IPS-NIHi11 (cell line): Measurements from ENCODE around the gene CCM2.
"Not testable (repeated sequence)": the region's sequence is repeated elsewhere in the genome, so short reads cannot be mapped to it uniquely, and the experiment has no call there.

Source experiments
- DNase-seq: peaks from one replicate; pipeline ENCODE4 v3.0.0; 2012; ENCODE audit warnings: mixed read lengths, low spot score

The CCM2 gene

GRCh38 chr7:45001138-45001694 lies 1.2 kb downstream of the CCM2 start:
- no peak for DNase-seq

DNA sequence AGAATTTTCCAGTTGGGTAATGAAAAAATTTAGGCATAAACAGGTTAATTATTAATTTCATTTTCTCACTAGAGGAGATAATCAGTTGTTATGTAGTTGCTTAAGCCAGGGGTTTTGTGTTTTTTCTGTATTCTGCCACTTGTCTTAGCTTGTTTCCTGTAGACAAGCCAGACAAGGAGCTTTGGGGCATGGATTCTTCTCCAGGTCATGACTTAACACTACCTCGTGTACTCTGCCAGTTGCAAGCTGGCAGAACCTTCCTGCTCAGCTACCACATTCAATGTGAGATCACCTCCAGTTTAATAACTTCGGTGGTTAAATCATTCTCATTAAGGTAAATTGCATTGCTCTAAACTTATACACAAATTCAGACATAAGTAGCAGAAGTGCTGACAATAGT lies 1.8 kb downstream of the CCM2 start:
- DNase-seq = no peak

- DNase-seq = no peak
These were observed 3.8 kb downstream of the CCM2 start for GRCh38 chr7:45003789-45004188.

GRCh38 chr7:45007106-45007505 lies 7.1 kb downstream of the CCM2 start:
- no peak for DNase-seq

DNA sequence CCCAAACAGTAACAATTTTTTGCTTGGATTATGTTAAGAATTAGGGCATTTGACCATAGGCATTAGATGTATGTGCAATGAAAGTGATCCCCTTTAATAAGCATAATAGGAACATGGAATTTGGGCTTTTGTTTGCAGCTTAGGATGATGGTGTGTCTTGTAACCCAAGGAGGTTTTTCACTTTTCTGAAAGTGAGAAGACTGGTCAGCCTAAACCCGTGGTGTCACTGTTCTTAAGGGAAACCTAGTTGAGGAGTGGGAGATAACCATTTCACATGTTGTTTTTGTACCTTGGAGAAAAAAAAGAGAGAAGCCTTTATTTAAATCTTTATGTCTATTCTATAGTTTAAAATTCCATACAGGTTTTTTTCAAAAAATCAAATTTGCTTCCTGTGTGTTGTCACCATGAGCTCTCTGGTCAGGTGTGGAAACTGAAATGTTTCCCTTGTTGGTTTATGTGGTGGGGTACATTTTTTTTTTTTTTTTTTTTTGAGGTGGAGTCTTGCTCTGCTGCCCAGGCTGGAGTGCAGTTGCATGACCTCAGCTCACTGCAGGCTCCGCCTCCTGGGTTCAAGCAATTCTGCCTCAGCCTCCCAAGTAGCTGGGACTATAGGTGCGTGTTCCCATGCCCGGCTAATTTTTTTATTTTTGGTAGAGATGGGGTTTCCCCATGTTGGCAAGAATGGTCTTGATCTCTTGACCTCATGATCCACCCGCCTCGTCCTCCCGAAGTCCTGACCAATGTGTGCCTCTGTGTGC lies 7.7 kb downstream of the CCM2 start:
- DNase-seq = no peak

DNA sequence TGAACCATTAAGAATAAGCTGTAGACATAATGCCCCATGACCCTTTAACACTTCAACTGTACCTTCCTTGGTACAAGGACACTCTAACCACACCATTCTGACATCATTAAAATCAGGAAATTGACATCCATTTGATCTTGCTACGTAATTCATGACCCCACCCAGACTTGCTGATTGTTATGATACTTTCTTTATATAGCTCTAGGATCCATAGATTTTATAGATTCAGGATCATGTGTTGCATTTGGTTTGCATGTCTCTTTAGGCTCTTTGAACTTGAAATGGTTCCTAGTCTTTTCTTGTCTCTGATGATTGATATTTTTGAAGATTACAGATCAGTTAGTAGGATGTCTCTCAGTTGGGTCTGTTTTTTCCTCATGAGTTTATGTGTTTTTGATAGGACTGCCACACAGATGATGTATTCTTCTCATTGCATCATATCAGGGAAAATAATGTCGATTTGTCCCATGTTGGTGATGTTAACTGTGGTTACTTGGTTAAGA lies 13.5 kb downstream of the CCM2 start:
- no peak for DNase-seq

DNA sequence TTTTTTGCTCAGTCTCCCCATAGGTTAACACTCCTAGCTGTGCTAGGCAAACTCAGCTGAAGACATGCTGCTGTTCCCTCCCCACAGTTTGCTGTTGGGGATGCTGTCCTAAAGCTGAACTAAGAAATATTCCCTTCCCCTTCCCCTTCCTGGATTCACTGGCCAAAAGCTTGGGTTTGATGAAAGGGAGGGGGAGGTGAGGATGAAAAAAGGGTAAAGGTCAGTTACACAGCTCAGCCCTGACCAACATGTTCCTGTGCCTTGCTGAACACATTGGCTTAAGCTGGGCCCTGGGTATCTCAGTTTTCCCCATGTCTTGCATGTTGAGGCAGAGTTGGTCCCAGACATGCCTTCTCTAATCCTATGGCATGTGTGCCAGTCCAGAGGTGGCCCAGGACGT lies 15.3 kb downstream of the CCM2 start:
- no peak for DNase-seq

DNA sequence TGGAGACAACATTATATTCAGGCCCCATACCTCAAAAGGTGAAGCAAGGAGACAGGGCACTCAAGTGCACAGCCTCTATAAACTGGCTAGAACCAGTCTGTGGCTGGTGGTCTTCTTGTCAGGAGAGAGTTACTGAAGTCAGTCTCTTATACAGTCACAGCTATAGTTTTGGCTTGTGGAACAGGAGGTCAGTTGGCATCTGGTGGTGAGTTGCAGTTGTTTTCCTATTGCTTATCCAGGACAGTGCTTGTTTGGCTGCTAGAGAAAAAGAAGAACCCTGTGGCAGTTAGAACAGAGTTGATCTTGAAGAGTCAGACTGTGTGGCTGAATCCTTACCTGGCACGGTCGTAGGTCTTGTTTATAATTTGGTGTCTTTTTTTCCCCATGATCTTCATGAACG lies 17.3 kb downstream of the CCM2 start:
- no peak for DNase-seq

GRCh38 chr7:45020915-45021314 lies 20.9 kb downstream of the CCM2 start:
- no peak for DNase-seq

DNA sequence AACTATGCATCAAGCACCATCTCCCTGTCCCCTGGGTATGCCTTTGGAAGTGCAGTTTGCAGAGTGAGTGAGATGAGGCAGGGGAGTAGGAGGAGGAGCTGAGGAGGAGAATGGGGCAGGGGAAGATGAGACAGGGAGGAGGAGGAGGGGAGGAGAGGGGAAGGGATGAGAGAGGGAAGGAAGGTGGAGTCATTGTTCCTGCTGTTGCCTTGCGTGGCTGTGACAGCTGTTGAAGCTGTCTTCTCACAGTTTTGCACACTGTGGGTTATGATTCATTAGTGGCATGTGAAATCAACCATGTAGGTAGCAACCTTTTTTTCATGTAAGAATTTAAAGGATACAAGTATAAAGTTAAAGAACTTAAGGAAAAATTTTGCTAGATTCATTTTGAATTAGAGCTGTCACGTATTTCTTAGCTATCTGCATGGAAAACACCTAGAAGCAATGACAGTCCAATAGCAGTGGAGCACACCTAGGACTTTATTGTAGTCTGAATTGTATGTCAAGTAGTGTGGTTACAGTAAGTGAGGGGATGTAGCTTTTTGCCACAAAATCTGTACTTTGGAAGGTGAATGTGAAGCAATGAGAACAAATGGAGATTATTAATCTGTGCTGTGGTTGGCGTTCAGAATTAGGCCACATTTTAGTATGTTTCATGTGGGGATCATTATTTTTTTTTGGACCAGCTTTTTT lies 21.7 kb downstream of the CCM2 start:
- no peak for DNase-seq

DNA sequence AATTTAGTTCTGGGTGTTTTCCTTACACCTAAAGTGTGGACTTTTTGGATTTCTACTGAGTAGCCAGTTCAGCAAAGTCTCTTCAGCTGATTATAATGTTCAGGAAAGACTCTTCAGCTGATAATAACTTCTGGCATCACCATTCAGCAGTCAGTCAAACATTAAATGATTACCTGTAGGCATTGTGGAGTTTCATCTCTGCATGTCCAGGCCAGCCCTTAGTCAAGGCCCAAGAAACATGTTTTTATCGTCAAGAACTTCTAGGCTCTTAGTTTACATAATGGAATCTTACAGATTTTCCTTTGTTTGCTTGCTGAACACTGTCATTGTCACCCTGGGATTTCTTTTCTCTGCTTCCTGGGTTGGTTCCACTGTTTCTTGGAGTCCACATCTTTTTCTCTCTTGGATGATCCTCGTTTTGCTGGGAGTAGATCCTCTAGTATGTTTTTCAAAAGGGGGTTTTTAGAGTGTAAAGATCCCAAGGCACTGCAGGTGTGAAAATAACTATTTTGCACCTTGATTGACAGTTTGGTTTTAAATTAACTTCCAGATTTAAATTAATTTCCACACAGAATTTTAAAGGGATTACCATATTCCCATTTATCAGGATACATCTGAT lies 24.2 kb downstream of the CCM2 start:
- no peak for DNase-seq

- DNase-seq = not testable (repeated sequence)
These were observed 25.5 kb downstream of the CCM2 start for GRCh38 chr7:45025473-45025872.

- DNase-seq = no peak
These were observed 26.0 kb downstream of the CCM2 start for GRCh38 chr7:45026013-45026412.

DNA sequence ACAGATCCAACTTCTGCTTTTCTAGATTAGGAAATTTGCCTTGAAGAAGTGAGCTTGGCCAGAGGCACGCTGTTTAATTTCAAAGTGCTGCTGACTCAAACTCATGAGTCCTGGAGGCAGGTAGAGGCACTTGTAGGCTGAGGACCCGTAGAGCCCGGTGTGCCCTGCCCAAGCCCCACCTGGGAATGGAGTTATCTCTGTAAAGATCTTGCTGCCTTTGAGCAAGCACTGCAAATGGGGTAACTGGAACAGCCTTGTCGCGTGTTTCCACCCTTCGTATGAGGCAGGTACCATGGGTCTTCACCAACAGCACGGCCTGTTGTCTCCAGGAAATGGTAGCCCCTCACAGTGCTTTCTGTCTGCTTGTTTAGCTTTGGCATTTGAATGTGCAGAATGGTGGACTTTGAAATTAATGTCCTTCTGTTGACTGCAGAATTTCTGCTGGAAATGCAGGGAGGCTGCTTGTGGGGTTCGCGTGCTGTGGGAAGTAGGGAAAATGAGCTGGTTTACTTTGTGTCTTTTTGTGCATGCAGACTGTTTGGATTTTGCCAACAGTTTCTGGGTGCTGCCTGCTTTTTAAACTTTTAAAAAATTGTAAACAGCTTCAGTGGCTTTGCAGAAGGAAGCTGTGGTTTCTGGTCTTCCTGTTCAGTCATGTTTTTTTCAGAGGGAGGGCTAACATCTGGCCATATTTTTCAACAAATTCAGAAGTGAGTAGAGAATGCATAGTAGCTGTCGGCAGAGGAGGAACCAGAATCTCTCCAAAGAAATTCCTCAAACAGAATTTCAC lies 27.2 kb downstream of the CCM2 start:
- no peak for DNase-seq

- DNase-seq = no peak
These were observed 27.7 kb downstream of the CCM2 start for GRCh38 chr7:45027774-45028114.

DNA sequence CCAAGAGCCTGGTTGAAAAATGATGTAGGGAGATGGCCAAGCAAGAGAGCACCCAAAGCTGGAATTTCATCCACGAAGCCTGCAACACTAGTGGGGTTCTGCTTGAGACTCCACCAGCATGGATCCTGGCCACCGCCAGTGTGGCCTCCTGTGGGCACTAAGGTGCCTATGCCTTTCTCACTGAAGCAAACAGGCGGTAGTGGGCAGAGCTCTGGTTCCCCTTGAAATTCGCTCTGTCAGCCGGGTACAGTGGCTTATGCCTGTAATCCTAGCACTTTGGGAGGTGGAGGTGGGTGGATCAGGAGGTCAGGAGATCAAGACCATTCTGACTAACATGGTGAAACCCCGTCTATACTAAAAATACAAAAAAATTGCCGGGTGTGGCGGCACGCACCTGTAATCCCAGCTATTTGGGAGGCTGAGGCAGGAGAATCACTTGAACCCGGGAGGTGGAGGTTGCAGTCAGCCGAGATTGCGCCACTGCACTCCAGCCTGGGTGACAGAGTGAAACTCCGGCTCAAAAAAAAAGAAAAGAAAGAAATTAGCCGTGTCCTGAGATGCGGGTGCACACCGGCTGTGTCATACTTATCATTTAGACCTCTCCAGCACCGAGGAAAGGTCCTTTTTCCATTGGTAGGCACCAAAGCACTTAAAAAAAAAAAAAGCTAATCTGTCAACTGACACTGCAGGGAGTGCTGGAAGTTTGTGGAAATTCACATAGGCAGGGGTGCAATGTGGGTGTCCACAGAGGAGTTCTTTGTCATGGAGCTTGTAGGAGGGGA lies 28.3 kb downstream of the CCM2 start:
- DNase-seq = no peak

DNA sequence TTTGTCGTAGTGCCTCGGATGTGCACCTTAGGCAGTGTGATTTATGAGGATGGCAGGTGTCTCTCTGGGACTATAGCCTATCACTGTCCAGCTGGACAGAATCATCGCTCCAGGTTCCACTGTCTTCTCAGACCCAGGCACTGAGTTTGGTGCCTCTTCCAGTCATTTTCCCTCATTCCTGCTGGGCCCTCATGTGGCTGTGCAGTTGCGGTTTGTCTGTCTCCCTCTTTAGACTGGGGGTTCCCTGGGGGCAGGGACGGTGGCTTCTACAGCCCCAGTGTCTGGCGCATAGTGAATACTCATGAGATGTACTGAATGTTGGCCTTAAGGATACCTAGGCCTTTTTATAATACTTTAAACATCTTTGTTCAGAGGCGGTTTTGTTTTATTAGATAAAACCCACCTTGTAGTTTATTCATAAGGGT lies 28.9 kb downstream of the CCM2 start:
- DNase-seq = no peak

- DNase-seq = peak; percentile 45
These were observed 31.8 kb downstream of the CCM2 start for GRCh38 chr7:45031829-45032228.

DNA sequence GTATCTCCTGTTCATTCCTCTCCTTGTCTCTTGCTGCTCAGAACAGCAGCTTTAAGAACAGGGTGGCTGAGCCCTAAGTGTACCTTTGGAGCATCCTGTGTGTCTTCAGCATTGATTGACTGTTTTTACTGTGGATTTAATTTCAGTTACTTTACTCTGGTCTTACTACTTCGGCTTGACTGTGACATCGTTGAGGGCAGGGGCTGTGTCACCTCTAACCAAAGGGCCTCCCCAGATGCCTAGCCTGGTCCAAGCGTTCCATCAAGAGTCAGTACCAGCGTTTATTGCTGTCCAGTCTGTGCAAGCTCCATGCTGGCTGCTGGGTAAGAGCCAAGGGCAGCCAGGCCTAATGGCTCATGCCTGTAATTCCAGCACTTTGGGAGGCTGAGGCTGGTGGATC lies 32.4 kb downstream of the CCM2 start:
- no peak for DNase-seq

- DNase-seq = no peak
These were observed 33.4 kb downstream of the CCM2 start for GRCh38 chr7:45033261-45033930.

DNA sequence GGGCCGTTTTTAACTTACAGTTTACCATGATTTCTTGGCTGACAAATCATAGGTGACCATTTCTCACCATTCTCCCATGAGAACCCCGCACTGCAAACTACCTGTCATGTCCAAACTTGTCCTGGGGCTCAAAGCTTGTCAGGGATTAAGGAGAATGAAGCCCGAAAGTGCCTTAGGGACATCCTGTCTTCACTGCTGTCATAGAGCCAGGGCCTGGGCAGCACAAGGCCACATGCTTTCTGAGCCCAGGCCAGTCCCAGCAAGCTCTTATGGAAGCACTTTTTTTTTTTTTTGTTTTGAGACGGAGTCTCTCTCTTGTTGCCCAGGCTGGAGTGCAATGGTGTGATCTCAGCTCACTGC lies 33.9 kb downstream of the CCM2 start:
- DNase-seq = no peak
